RWPE2 (cell line): ENCODE results near the gene ACOT13.
"Not testable (repeated sequence)": the region's sequence is repeated elsewhere in the genome, so short reads cannot be mapped to it uniquely, and the experiment has no call there.

Experiments
- ATAC-seq: fragments of 200-7000 bp; cut with Tn5 transposase; 3 replicates; pipeline ENCODE4 v1.9.1; 2021; ENCODE audit warnings: low read depth
- DNase-seq: peaks from one replicate; pipeline ENCODE4 v3.0.0-alpha.2; 2020; ENCODE audit warnings: low spot score
- H3K27ac ChIP-seq: fragments of 450-650 bp; 2 replicates; pipeline ENCODE4 v1.5.1; 2017; ENCODE audit warnings: mild to moderate bottlenecking; ENCODE audit not compliant: poor library complexity, severe bottlenecking
- H3K27me3 ChIP-seq: fragments of 250-450 bp; sonication (Bioruptor Pico); 2 replicates; pipeline ENCODE4 v1.5.1; 2021; ENCODE audit warnings: mild to moderate bottlenecking, moderate library complexity; ENCODE audit not compliant: insufficient read depth, poor library complexity, severe bottlenecking
- H3K36me3 ChIP-seq: fragments of 250-450 bp; sonication (Bioruptor Pico); 2 replicates; pipeline ENCODE4 v1.5.1; 2020; ENCODE audit warnings: low read depth, mild to moderate bottlenecking, moderate library complexity
- H3K4me1 ChIP-seq: fragments of 250-450 bp; sonication (Bioruptor Pico); 2 replicates; pipeline ENCODE4 v1.5.1; 2021; ENCODE audit warnings: mild to moderate bottlenecking, moderate library complexity; ENCODE audit not compliant: insufficient read depth, poor library complexity, severe bottlenecking
- H3K4me3 ChIP-seq: fragments of 250-450 bp; sonication (Bioruptor Pico); 2 replicates; pipeline ENCODE4 v1.5.1; 2021; ENCODE audit warnings: mild to moderate bottlenecking, moderate library complexity; ENCODE audit not compliant: severe bottlenecking
- H3K9me3 ChIP-seq: fragments of 250-450 bp; sonication (Bioruptor Pico); 2 replicates; pipeline ENCODE4 v1.5.1; 2021; ENCODE audit warnings: mild to moderate bottlenecking, moderate library complexity; ENCODE audit not compliant: severe bottlenecking
- CTCF ChIP-seq: fragments of 450-650 bp; IDR thresholded peaks from one replicate; pipeline ENCODE4 v1.5.1; 2017; ENCODE audit warnings: mild to moderate bottlenecking, moderate library complexity; ENCODE audit not compliant: poor library complexity, severe bottlenecking

The ACOT13 gene

GRCh38 chr6:24660105-24660504 is 6.8 kb upstream of the ACOT13 start:
- ATAC-seq (no peak), DNase-seq (no peak)
- no peaks in the 10 kb centered on the region for H3K27me3 ChIP-seq
- no peaks in the 10 kb centered on the region for H3K9me3 ChIP-seq
- no peak overlapping the region for H3K27ac ChIP-seq
- TF ChIP-seq CTCF: no peak
- peaks cover 5% of the 10 kb centered on the region for H3K4me1 ChIP-seq
- peaks cover 52% of the 10 kb centered on the region for H3K36me3 ChIP-seq
- H3K4me3 ChIP-seq: no peak overlapping the region

- not testable (repeated sequence) for H3K4me3 ChIP-seq, ATAC-seq, DNase-seq, H3K4me1 ChIP-seq, H3K27ac ChIP-seq, H3K9me3 ChIP-seq, H3K27me3 ChIP-seq
- H3K36me3 ChIP-seq: peaks cover 45% of the 10 kb centered on the region
Measured at GRCh38 chr6:24661759-24662158, 5.1 kb upstream of the ACOT13 start.

GRCh38 chr6:24662236-24662635 is 4.6 kb upstream of the ACOT13 start:
- peaks cover 40% of the 10 kb centered on the region for H3K36me3 ChIP-seq
- no peak for TF ChIP-seq CTCF
- H3K27ac ChIP-seq: no peak overlapping the region
- H3K9me3 ChIP-seq: no peaks in the 10 kb centered on the region
- no peak overlapping the region for H3K4me3 ChIP-seq
- no peaks in the 10 kb centered on the region for H3K27me3 ChIP-seq
- H3K4me1 ChIP-seq: peaks cover 7% of the 10 kb centered on the region
- ATAC-seq (no peak), DNase-seq (no peak)

- DNase-seq (no peak), ATAC-seq (no peak)
- H3K4me1 ChIP-seq: peaks cover 7% of the 10 kb centered on the region
- TF ChIP-seq CTCF: no peak
- H3K9me3 ChIP-seq: no peaks in the 10 kb centered on the region
- peaks cover 31% of the 10 kb centered on the region for H3K36me3 ChIP-seq
- no peaks in the 10 kb centered on the region for H3K27me3 ChIP-seq
- no peak overlapping the region for H3K27ac ChIP-seq
- H3K4me3 ChIP-seq: no peak overlapping the region
Measured at GRCh38 chr6:24663189-24663588, 3.7 kb upstream of the ACOT13 start.

GRCh38 chr6:24664046-24664987 is 2.6 kb upstream of the ACOT13 start:
- Histone ChIP-seq H3K9me3 (no peaks in the 10 kb centered on the region), H3K36me3 (peaks cover 25% of the 10 kb centered on the region), H3K27me3 (no peaks in the 10 kb centered on the region), H3K4me3 (no peak overlapping the region), H3K27ac (no peak overlapping the region), H3K4me1 (peaks cover 7% of the 10 kb centered on the region)
- ATAC-seq (no peak), DNase-seq (no peak)
- TF ChIP-seq CTCF: no peak
